GM12873 (cell line): ENCODE data around the gene PPP1R15B.

Source experiments
- CTCF ChIP-seq: IDR thresholded peaks from 2 replicates; pipeline ENCODE4 v1.5.1; 2012; ENCODE audit warnings: low read depth, mild to moderate bottlenecking, moderate library complexity, low read length, control low read depth; ENCODE audit not compliant: insufficient read depth; ENCODE audit errors: missing control alignments

PPP1R15B gene

GRCh38 chr1:204390751-204391466 is 20.7 kb downstream of the PPP1R15B start:
- TF ChIP-seq CTCF: no peak

- TF ChIP-seq CTCF: no peak
Observed at GRCh38 chr1:204385727-204386126, 25.9 kb downstream of the PPP1R15B start.

- no peak for TF ChIP-seq CTCF
Observed at GRCh38 chr1:204384636-204385352, 26.8 kb downstream of the PPP1R15B start.

- TF ChIP-seq CTCF: no peak
Observed at GRCh38 chr1:204383163-204383904, 28.3 kb downstream of the PPP1R15B start.

DNA sequence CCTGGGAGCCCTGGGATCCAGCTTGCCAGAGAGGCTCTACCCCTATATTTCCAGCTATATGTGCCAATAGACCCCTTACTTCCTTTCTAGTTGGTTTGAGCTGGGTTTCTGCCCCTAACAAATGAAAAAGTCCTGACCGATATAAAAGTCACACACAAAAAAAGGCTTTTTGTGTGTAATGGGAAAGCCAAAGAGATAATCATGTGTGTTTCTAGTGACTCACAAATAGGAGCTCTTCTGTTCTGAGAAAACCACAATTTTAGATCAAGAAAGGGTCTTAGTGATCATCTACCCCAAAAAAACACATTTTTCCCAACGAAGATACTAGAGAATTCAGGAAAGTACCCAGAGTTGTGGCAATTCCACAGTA is 28.9 kb downstream of the PPP1R15B start:
- no peak for TF ChIP-seq CTCF

- TF ChIP-seq CTCF: no peak
Observed at GRCh38 chr1:204380293-204380831, 31.3 kb downstream of the PPP1R15B start.
